HG03342 (cell line): ENCODE results near the gene MRPS31.
A peak's percentile ranks its signal among the peaks of the same experiment; 100 is the strongest.

Experiments
- ATAC-seq: cut with Tn5 transposase; IDR thresholded peaks from one replicate; pipeline ENCODE4 v1.9.1; 2021; ENCODE audit warnings: mild to moderate bottlenecking, moderate library complexity; ENCODE audit not compliant: unreplicated experiment

MRPS31 gene

GRCh38 chr13:40770934-40771618 is at the start of gene MRPS31:
TSS of gene MRPS31 (minus strand) at chr13:40771190. CDS start at chr13:40771136, 54 bp downstream.
- peak; percentile 98 for ATAC-seq

GRCh38 chr13:40819797-40820315 is 48.9 kb upstream of the MRPS31 start:
- no peak for ATAC-seq

GRCh38 chr13:40818926-40819325 is 47.9 kb upstream of the MRPS31 start:
- no peak for ATAC-seq

DNA sequence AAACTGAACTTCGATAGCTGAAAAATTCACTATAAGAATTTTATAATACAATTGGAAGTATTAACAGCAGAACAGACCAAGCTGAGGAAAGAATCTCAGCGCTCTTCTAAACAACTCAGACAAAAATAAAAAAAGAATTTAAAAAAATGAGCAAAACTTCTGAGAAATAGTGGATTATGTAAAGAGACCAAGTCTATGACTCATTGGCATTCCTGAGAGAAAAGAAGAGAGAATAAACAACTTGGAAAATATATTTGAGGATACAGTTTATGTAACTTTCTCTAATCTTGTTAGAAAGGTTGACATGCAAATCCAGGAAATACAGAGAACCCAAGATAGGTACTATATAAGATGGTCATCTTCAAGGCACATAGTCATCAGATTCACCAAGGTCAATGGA is 43.8 kb upstream of the MRPS31 start:
- no peak for ATAC-seq

DNA sequence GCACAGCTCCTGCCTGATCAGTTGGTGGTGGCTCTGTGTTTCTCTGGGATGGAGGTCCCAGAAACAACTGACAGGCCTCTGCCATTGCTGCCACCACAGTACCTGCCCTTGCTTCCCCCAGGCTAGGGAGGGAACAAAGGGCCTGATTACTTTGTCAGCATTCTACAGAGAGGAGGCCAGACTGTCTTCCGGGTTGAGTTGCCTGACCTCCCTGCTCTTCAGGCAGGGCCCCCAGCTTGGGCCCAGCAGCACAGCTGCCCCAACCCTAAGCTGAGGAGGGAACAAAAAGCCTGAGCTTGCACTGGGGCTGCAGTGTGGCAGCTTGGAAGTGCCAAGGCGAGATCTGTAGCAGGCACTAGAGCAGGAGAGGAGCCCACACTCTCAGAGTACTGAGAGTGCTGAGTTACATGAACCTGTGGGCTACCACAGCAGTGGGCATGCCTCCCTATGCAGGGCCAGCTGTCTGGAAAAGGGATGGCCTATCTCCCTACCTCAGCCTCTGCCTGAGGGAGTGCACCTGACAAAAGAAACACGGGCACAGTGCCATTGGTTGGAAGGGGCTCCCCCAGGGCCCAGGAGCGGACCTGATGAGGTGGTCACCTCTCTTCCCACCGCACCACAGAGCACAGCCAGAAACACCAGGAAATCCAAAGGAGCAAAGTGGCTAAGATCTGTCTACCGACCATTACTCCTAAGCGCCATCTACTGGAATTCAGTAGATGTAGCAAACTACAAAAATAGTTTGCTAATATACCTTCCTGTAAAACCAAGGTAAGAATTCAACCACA is 42.9 kb upstream of the MRPS31 start:
- ATAC-seq, result peak; percentile 51

DNA sequence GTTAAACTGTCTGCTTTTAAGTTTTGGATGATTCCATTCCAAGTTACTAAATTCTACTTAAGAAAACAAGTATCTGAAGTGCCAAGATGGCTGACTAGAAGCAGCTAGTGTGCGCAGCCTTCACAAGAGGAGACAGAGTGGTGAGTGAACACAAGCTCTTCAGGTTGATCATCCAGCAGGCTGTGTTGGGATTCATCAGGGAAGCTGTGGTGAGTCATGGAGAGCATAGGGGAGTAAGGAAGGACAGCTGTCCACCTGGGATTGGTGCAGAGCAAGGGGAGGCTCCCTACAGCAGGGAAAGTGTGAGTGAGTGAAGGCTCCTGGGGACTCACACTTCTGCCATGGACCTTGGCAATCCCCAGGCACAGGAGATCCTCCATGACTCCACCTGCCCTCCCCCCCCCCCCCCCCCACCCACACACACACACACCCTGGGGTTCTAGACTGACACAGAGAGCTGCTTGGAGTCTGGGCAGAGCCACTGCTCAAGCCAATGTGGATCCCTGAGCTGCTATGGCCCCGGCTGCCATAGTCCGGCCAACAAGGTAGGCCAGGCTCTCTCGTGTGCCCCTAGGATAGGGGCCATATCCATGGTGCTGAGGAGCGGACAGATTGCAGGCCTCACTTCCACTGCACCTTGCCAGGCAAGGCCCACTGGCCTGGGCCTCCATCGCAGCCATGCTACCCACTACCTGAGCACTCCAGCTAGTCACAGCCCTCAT is 41.9 kb upstream of the MRPS31 start:
- no peak for ATAC-seq

- no peak for ATAC-seq
Observed at GRCh38 chr13:40812102-40812501, 41.1 kb upstream of the MRPS31 start.

DNA sequence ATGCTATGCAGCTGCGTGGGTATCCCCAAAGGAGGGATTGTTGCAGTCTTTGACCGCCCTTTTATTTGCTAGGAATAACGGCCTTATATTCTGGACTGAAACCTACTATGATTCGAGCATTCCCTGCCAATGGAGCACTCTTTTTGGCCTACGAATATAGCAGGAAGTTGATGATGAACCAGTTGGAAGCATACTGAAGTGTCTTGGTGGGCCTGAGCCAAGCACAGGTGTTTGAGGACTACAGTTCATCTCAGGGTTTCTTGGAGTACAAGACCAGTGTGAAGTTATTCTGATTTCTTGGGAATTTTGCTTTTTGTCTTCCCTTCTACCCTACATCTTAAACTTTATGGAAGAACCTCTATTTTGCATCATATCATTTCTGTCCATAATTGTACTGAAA is 38.5 kb upstream of the MRPS31 start:
- no peak for ATAC-seq

GRCh38 chr13:40806241-40806640 is 35.3 kb upstream of the MRPS31 start:
- ATAC-seq, result no peak

DNA sequence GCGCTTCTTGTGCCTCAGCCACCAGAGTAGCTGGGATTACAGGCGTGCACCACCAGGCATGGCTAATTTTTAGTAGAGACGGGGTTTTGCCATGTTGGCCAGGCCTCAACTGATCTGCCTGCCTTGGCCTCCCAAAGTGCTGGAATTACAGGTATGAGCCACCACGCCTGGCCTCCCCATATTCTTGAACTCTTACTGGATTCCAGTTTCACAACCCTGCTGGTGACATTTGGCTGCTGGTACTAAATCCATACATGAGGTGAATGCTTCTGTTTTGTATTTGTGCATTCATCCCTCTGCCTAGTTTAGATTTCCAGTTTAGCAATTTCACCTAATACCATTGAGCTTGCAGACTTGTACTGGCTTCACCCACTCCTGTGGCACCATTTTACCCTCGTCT is 32.3 kb upstream of the MRPS31 start:
- no peak for ATAC-seq

- no peak for ATAC-seq
Observed at GRCh38 chr13:40801255-40802217, 30.5 kb upstream of the MRPS31 start.

GRCh38 chr13:40800559-40800958 is 29.6 kb upstream of the MRPS31 start:
- no peak for ATAC-seq

DNA sequence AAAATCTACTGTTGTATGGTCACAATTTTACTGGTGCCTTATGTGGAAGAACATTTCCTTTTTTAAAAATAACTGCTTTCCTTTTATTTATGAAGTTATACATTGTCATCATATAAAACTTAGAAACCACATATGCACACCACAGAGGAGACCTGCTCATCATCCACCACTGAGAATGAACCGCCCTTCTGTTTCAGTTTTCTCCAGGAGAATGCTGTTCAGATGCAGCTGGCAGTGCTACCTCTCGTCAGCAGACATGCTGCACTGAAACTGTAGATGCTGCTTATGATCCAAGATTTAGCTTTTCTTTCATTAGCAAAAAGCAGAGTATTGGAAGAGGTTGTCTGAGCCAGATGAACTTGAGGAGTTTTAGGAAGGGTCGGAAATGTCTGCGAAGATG is 28.5 kb upstream of the MRPS31 start:
- no peak for ATAC-seq

- ATAC-seq, result no peak
Observed at GRCh38 chr13:40798380-40798779, 27.4 kb upstream of the MRPS31 start.

DNA sequence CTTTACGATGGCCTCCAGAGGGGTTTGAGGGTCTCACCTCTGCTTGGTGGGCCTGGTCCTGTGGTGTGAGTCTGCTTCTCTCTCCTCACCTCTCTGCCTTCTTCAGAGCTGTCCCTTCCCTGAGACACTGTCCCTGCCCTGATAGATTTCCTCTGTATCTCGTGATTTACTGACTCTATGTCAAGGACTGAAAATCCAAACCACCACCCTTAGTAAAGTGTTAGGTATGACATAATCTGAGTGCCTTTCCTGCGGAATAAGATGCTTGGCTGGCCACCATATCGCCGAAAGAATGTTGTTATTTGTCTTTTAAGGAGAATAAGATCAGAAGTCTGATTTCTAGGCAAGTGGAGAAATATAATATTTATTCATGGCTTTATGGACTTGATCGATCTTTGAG is 25.7 kb upstream of the MRPS31 start:
- no peak for ATAC-seq

- no peak for ATAC-seq
Observed at GRCh38 chr13:40794414-40795368, 23.7 kb upstream of the MRPS31 start.

GRCh38 chr13:40793339-40793738 is 22.3 kb upstream of the MRPS31 start:
- ATAC-seq, result no peak

- no peak for ATAC-seq
Observed at GRCh38 chr13:40792284-40793051, 21.5 kb upstream of the MRPS31 start.
